Forelimb muscle (tissue), 1 donor: Measurements from ENCODE around the gene AGGF1. TPM values are rescaled to one million over a fixed set of nuclear protein-coding genes. Genes with fewer than 3 reads are reported as not detected.
"Not testable (repeated sequence)": the region's sequence is repeated elsewhere in the genome, so short reads cannot be mapped to it uniquely, and the experiment has no call there.

ENCODE experiments used
- DNase-seq: peaks from one replicate; pipeline ENCODE4 v3.0.0-alpha.2; 2013; ENCODE audit warnings: low read depth
- polyA plus RNA-seq: library from polyadenylated mRNA; unstranded; fragments of 120-200 nt; gene quantifications from one replicate; pipeline ENCODE4 v1.2.1, GENCODE V29; 2013; ENCODE audit not compliant: insufficient read length

Gene AGGF1
- polyA plus RNA-seq, 1 donor = 14.4 TPM

GRCh38 chr5:77024490-77024889 lies 5.7 kb upstream of the AGGF1 start:
- no peak for DNase-seq

- no peak for DNase-seq
Measured at GRCh38 chr5:77028631-77029375, 1.4 kb upstream of the AGGF1 start.

- no peak for DNase-seq
Measured at GRCh38 chr5:77029376-77029885, 773 bp upstream of the AGGF1 start.

- no peak for DNase-seq
Measured at GRCh38 chr5:77031891-77032290, 1.7 kb downstream of the AGGF1 start.

GRCh38 chr5:77032635-77033034 lies 2.4 kb downstream of the AGGF1 start:
- DNase-seq = no peak

GRCh38 chr5:77033338-77033737 lies 3.1 kb downstream of the AGGF1 start:
- no peak for DNase-seq

- DNase-seq = no peak
Measured at GRCh38 chr5:77035950-77036349, 5.7 kb downstream of the AGGF1 start.

- no peak for DNase-seq
Measured at GRCh38 chr5:77046416-77047073, 16.3 kb downstream of the AGGF1 start.

- no peak for DNase-seq
Measured at GRCh38 chr5:77064040-77064439, 33.8 kb downstream of the AGGF1 start.

- no peak for DNase-seq
Measured at GRCh38 chr5:77065256-77065655, 35.1 kb downstream of the AGGF1 start.

- no peak for DNase-seq
Measured at GRCh38 chr5:77066184-77066583, 36.0 kb downstream of the AGGF1 start.

GRCh38 chr5:77066823-77067442 lies 36.7 kb downstream of the AGGF1 start:
- DNase-seq = no peak

GRCh38 chr5:77073667-77074066 lies 43.5 kb downstream of the AGGF1 start:
- DNase-seq = no peak

GRCh38 chr5:77074745-77075144 lies 44.5 kb downstream of the AGGF1 start:
- no peak for DNase-seq

GRCh38 chr5:77076961-77077828 lies 47.0 kb downstream of the AGGF1 start:
- DNase-seq = peak; percentile 46

GRCh38 chr5:77077829-77078176 lies 47.6 kb downstream of the AGGF1 start:
- DNase-seq = no peak

GRCh38 chr5:77080479-77080878 lies 50.3 kb downstream of the AGGF1 start:
- DNase-seq = not testable (repeated sequence)

GRCh38 chr5:77080905-77081304 lies 50.7 kb downstream of the AGGF1 start:
- DNase-seq = no peak

- no peak for DNase-seq
Measured at GRCh38 chr5:77082280-77082679, 52.1 kb downstream of the AGGF1 start.

GRCh38 chr5:77083088-77083487 lies 52.9 kb downstream of the AGGF1 start:
- DNase-seq = no peak

- DNase-seq = peak; percentile 40
Measured at GRCh38 chr5:77086368-77086688, 56.1 kb downstream of the AGGF1 start.
